Dermis microvascular lymphatic vessel endothelial cell (primary cell): Measurements from ENCODE around the gene RNASEH1. TPM values are rescaled to one million over a fixed set of nuclear protein-coding genes. Genes with fewer than 3 reads are reported as not detected.

Source experiments
- DNase-seq, 2 donors: peaks; one replicate each; pipeline versions ENCODE4 v3.0.0 to v3.0.0-alpha.2; 2010; ENCODE audit warnings: low read depth in 2 of 2
- total RNA-seq: library from RNA; depleted of rRNA; stranded (reverse); fragments of >200 nt; gene quantifications from 2 replicates; pipeline ENCODE4 v1.2.1, GENCODE V29; 2014

RNASEH1 gene, protein sequence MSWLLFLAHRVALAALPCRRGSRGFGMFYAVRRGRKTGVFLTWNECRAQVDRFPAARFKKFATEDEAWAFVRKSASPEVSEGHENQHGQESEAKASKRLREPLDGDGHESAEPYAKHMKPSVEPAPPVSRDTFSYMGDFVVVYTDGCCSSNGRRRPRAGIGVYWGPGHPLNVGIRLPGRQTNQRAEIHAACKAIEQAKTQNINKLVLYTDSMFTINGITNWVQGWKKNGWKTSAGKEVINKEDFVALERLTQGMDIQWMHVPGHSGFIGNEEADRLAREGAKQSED
- total RNA-seq = 23.4 and 28.9 TPM in 2 replicates

- peak; percentile 96 to 99 for DNase-seq
Measured at GRCh38 chr2:3558205-3559014, at the start of gene RNASEH1. TSS of gene RNASEH1 (minus strand) at chr2:3558333. CDS start at chr2:3558260, 73 bp downstream.

DNA sequence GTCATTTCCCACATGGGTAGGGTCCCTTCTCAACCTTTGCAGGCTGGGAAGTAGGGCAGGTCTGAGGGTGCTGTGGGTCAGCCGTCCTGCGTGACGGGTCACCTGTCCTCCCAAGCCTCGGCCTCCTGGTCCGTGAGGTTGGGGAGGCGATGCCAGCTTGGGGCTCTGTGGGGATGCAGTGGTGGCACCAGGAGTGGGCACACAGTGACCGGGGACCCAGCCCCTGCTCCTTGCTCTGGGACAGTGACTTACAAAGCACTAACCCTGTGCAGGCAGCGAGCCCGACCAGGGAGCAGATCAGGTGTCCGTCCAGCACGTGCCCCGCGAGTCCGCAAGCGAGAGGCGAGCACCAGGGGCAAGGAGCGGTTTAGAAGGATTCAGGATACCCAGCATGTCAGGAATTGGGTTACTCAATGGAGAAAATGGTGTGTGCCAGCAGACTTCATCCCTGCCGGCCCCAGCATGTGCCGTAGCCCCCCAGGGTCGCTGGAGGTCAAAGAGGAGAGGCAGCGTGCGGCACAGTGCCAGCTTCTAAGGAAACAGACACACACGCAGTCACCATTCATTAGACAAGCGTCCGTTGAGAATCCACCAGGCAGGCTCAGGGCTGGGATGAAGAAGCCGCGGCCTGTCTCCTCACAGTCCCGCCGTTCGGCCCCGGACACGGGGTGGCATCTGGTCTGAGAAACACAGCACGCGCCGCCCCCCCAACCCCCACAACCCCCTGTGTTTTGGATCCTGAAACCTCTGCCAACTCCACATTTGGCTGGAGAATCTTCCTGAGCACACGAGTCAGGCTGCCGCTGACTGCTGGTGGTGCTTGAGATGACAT, 48.5 kb upstream of the RNASEH1 start:
- DNase-seq = no peak

- no peak for DNase-seq
Measured at GRCh38 chr2:3606028-3606369, 47.9 kb upstream of the RNASEH1 start.

DNA sequence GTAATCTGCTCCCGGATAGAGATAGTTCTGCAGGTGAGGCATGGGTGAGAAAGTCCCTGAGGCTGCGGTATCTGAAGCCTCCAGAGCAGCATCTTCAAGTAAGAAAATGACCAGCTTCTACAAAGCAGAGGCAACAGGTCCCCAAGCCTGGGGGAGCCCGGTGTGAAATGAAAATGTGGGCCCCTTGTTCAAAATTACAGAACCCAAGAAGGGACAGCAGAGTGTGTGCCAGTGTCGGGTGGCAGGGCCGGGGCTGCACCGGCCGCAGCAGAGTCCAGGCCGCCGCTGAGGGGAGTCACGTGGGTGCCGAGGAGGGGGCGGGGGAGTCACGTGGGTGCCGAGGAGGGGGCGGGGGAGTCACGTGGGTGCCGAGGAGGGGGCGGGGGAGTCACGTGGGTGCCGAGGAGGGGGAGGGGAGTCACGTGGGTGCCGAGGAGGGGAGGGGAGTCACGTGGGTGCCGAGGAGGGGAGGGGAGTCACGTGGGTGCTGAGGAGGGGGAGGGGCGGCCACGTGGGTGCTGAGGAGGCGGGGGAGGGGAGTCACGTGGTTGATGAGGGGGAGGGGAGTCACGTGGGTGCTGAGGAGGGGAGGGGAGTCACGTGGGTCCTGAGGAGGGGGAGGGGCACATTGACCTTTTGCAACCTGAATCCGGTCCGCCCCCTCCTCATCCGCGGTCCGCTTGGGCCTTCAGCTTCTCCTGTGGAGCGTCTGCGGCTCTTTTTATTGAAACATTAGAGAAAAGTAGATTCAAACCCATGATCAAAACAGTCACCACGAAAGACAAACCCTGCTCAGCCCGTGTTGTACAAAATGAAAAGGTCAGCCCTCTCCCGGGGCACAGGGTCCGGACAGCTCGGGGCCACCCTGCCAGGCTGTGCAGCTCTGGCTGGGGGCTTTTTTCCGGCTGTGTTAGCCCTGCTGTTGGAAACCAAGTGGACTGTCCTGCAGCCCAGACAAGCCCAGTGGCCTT, 47.1 kb upstream of the RNASEH1 start:
- DNase-seq = peak in 1 of 2 donors; percentile 29

DNA sequence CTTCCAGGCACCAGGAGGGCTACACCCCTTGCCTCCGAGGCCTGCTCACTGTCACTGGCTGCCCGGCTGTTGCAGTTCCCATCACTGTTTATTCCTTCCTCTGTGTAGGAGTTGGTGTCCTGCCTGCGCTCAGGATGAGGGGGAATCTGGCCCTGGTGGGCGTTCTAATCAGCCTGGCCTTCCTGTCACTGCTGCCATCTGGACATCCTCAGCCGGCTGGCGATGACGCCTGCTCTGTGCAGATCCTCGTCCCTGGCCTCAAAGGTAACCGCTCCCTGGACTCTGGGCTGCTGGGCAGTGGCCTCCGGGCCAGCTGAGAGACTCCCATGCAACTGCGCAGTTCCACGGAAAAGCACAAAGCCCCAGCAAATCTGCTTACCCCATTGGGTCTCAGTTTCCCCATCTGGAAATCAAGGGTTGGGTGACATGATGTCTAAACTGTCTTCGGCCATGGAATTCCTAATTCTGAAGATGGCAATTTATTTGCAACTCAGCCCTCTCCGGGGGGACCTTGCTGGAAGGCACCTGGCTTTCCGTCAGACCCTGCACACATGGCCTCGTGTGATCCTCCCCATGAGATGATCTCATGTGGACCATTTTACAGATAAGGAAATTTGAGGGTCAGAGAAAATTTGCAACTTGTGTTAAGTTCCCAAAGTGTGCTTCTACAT, 46.2 kb upstream of the RNASEH1 start:
- DNase-seq = no peak

DNA sequence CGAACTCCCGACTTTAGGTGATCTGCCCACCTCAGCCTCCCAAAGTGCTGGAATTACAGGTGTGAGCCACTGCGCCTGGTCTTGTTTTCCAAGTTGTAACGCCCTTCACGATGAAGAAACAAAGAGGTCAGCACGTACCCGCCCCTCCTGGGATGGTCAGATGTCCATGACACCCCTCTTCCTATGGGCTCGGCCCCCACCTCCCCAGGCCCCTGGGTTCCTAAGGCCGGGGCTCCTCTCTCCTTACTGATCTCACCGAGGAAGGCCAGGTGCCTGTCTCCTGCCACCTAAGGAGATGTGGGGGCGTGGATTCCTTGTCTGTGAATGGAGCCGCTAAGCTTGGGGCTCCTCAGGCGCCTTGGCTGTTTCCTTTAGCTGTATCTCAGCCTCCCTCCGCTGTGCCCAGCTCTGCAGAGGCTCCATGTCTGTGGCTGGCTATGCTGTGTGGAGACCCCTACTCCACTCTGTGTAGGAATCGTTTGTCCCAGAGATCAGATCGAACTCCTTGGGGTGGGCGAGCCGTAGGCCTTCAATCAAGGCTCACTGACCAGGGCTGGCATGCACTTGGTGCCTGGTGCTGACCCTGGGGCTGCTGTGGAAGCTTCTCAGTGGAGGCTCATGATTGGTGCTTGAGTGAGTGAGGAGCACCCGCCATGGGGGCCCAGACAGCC, 45.5 kb upstream of the RNASEH1 start:
- DNase-seq = no peak

GRCh38 chr2:3602553-3603339, 44.6 kb upstream of the RNASEH1 start:
- no peak for DNase-seq

GRCh38 chr2:3601561-3602271, 43.6 kb upstream of the RNASEH1 start:
- no peak for DNase-seq

DNA sequence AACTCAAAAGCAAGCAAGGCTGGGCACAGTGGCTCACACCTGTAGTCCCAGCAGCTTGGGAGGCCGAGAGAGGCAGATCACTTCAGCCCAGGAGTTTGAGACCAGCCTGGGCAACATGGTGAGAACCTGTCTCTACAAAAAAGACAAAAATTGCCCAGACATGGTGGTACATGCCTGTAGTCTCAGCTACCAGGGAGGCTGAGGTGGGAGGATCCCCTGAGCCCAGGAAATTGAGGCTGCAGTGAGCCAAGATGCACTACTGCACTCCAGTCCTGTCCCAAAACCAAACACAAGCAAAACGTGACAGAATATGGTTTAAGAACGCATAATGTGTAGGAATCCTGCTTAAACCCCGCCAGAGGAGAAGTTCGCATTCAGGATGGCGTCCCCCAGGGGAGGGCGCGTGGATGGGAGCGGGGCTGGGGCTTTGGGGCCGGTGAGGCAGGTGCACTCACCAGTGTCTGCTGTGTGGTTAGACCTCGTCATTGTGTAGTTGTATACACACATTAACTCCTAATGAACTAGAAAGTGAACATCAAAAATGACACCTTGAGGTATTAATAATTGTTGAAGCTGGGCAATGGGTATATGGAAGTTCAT, 42.2 kb upstream of the RNASEH1 start:
- DNase-seq = no peak

DNA sequence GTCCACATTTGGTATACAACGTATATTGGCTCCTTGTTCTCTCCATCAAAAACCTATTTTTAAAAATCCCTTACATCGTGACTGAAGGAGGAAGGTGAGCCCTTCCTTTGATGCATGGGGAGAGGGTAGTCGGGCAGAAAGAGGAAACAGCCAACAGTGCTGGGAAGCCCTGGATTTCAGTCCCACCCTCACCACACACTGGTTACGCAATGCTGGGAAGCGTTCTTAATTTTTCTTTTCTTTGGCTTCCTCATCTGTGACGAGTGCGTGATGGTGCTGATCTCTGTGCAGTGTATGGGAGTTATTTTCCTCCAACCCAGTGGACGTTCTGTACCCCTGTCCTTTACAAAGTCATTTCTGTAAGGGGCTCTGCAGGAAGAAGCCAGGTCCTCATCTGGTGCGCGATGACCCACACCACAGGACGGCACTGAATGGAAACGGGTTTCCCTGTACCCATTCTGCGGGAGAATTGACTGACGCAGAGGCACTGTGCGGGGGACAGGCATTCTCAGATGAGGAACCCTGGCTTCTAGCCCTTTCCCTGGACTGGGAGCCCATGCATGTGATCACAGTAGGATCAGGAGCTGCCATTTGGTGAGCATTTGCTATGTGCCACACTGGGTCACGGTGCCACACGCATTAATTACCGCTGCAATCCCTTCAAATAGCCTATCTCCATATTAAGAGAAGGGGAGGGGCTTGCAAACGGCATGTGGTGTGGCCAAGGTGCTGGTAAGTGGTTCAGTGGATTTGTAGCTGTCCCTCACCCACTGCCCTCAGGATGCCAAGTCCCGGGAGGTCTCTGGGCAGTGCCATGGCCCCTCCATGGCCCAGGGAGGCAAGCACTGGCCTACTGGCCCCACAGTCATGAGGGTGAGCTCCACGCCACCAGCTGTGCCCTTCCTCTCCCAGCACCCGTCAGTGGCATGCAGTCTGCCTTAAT, 41.0 kb upstream of the RNASEH1 start:
- no peak for DNase-seq

DNA sequence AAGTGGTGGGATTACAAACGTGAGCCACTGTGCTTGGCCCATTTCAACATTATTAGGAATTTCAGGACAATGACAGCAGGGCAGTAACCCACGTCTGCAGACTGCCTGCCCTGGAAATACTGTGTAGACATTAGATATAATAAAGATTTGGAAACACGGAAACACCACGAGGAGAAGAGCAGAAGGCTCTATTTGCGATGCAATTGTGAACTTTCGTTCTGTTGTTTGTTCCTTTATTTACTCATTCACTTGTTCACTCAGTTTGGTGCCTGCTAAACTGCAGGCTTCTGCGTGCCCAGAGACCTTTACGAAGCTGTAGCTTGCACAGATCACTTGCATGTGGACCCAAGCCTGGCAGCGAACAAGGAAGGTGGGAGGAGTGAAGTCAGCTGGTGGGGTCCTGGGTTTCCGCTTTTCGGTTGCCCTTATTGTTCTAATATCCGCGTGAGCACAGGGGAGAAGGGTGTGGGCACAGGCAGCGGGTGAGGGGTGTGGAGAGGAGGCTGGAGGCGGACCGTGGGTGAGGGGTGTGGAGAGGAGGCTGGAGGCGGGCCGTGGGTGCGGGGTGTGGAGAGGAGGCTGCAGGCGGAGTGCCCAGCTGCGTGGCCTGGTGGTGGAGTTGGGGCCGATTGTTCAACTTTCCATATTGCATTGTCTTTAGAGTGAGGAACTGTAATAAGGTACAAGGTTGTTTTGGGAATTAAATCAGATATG, 40.2 kb upstream of the RNASEH1 start:
- DNase-seq = no peak

- DNase-seq = no peak
Measured at GRCh38 chr2:3597567-3597966, 39.4 kb upstream of the RNASEH1 start.

- no peak for DNase-seq
Measured at GRCh38 chr2:3596901-3597417, 38.8 kb upstream of the RNASEH1 start.

- no peak for DNase-seq
Measured at GRCh38 chr2:3595985-3596384, 37.9 kb upstream of the RNASEH1 start.

GRCh38 chr2:3595404-3595803, 37.3 kb upstream of the RNASEH1 start:
- DNase-seq = no peak
